T-helper 2 cell treated with Interferon-gamma antibody and Interleukin-4, amounts not matched to agents 100 ng/mL and 5 ng/mL, for 36 hours (primary cell): ENCODE data around the gene FLOT1. TPM values are rescaled to one million over a fixed set of nuclear protein-coding genes. Genes with fewer than 3 reads are reported as not detected.

Source experiments
- intact Hi-C: fragments of 100-400 bp; cut with micrococcal nuclease; formaldehyde crosslinking; loops from one replicate; pipeline ENCODE4 v1.15.1; 2023
- total RNA-seq: library from RNA; stranded (reverse); gene quantifications from 2 replicates; pipeline ENCODE4 v1.2.3, GENCODE V29; 2022

Gene FLOT1, protein sequence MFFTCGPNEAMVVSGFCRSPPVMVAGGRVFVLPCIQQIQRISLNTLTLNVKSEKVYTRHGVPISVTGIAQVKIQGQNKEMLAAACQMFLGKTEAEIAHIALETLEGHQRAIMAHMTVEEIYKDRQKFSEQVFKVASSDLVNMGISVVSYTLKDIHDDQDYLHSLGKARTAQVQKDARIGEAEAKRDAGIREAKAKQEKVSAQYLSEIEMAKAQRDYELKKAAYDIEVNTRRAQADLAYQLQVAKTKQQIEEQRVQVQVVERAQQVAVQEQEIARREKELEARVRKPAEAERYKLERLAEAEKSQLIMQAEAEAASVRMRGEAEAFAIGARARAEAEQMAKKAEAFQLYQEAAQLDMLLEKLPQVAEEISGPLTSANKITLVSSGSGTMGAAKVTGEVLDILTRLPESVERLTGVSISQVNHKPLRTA
- 126 and 132 TPM in 2 replicates for total RNA-seq

GRCh38 chr6:30742316-30743098, at the start of gene FLOT1:
TSS of gene FLOT1 (minus strand) at chr6:30742687. CDS start at chr6:30742189, 498 bp downstream.
- intact Hi-C loops, result loop anchor here (5.0 kb wide), 3 partner anchors 70 to 530 kb away; partner anchors contain the start of gene TRIM26

DNA sequence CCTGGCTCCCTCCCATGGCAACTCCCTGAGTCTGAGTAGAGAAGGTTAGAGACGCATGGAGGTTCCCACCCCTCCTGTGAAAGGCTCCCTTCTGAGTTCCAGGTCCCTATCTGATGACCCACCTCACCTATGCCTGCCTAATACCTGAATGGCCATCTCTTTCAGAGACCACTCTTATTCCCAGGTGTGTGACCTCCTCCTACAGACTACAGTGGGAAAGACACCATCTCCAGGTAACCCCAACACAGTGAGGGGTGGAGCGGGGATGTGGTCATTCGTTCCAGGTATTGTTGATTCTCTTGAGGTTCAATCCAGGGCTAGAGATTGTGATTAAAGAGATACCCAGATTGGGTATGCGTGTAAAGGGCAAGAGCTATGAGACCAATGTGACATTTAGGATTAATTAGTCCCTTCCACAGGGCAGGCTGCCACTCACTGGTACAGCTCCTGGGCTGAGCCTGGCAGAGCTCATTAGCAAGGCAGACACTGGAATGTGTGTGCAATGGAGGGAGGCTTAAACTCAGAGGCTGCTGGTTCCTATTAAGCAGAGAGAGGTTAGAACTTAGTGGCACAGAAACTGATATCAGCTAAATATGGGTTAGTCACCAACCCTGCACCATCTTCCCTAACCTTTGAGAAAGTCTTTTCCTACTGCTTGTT, 48.4 kb upstream of the FLOT1 start:
- intact Hi-C loops, result no loop called here

GRCh38 chr6:30789606-30790005, 47.1 kb upstream of the FLOT1 start:
- intact Hi-C loops, result no loop called here

GRCh38 chr6:30787954-30788353, 45.5 kb upstream of the FLOT1 start:
- intact Hi-C loops, result loop anchor here (1.0 kb wide), 1 partner anchor 44 kb away; the partner anchor contains the start of gene IER3

DNA sequence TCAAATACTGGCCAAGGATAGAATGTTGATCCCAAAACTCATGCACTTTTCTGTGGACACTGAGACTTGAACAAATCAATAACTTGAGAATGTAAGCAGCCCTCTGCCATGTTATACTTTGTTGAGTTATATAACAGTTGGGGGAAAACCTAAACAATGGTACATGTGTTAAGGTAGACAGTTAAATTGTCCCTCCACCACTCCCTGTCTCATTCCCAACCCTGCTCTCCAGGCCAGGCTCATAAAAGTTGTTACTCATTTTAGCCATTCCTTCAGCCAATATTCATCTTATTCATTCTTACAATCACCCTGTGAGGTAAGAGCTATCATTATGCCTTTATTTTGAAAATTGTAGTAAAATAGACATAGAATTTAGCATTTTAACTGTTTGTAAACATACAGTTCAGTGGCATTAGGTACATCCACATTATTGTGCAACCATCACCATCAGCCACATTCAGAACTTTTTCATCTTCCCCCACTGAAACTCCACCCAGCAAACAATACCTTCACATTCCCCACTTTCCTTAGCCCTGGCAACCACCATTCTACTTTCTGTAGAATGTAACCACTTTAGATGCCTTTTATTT, 40.0 kb upstream of the FLOT1 start:
- intact Hi-C loops, result no loop called here

DNA sequence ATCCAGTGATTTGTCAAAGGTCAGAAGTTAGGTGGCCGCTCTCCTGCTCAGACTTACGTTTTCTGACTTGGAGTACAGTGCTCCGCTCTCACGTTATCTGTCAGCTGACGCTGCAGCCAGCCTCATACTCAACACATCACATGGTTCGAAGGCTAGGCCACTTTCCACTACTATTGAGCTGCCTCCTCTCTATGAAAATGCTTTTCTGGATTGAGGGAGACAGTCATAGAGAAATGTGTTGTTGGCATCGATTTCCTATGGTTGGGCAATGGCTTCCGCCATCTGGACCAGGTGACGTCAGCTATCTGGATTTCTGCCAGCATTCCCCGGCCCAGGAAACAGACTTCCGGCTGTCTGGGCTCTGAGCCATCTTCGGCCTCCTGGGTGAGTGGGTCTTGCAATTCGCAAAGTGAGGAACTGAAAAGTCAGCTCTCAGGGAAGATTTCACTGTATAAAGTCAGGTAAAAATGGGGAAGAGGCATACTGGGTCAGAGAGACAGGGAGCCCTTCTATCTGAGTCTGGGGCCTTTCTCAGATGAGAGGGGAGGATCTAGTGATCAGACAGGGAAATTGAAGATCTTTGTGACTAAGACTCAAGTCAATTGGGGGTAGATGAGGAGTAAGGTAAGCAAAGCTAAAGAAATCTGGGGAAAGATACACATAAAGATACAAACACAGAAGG, 39.4 kb upstream of the FLOT1 start:
- intact Hi-C loops, result no loop called here

- intact Hi-C loops, result no loop called here
These were observed 38.9 kb upstream of the FLOT1 start for GRCh38 chr6:30781395-30781742.

DNA sequence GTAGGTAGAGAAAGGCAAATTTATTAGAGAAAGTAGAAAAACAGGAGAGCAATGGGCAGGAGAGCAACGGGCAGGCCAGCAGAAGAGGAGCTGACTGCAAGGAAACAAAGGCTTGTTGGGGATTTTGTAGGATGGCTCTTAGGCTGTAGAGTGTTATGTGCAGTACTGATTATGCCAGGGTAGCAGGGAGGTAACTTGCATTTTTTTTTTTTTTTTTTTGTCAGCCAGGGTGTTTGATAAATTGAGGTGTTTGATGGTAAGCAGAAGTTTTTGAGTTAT, 38.1 kb upstream of the FLOT1 start:
- intact Hi-C loops, result no loop called here

GRCh38 chr6:30779850-30780641, 37.6 kb upstream of the FLOT1 start:
- intact Hi-C loops, result no loop called here

- intact Hi-C loops, result no loop called here
These were observed 35.6 kb upstream of the FLOT1 start for GRCh38 chr6:30778001-30778635.

DNA sequence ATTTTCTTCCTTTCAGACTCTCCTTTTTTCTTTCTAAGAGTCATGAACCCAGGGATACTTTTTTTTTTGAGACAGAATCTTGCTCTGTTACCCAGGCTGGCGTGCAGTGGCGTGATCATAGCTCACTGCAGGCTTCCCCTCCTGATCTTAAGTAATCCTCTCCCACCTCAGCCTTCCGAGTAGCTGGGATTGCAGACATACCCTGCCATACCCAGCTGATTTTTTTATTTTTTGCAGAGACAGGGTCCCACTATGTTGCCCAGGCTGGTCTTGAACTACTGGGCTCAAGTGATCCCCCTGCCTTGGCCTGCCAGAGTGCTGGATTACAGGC, 34.6 kb upstream of the FLOT1 start:
- intact Hi-C loops, result no loop called here

DNA sequence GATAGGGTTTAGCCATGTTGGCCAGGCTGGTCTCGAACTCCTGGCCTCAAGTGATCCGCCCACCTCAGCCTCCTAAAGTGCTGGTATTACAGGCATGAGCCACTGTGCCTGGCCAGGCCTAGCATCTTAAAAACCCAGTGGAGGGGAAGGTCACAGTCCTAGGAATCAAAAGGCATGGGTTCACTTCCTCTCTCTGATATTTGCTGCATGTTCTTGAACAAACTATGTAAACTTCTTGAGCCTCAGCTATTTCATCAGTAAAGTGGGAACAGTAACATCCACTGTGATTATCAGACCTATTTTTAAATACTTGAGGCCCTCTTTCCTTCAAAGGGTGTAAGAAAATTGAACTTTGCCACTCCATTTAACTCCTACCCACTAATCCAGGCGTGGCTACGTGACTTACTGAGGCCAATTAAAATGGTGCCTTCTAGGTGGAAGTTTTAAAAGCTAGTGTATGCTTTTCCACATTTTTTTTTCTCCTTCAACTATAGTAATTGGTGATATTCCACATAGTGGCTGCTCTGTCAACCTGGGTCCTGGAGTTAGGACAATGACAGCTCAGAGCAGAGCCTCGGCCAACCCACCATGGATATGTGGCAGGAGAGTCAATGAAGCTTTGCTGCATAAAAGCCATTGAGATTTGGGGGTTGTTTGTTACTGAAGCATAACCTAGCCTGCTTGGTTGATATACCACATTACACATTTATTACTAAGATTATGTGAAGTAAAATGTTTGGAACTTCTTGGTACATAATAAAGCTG, 34.1 kb upstream of the FLOT1 start:
- intact Hi-C loops, result no loop called here

DNA sequence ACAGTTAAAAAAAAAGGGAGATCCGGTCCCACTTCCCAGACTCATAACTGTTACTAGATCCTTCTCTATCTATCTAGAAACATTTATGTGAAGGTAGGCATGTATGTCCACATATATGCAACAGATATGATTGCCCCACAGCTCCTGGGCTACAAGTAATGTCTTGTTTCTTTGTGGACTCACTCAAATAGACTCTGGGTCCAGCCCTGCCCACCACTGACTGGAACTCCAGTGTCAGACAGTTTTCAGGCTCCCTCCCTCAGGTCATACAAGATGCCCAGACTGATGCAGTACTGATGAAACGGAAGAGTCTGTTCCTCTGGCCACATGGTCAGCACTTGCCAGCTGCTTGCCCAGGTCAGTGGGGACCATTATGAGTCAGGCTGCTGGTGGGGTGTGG, 32.6 kb upstream of the FLOT1 start:
- intact Hi-C loops, result no loop called here

- intact Hi-C loops, result no loop called here
These were observed 32.2 kb upstream of the FLOT1 start for GRCh38 chr6:30774701-30775100.

DNA sequence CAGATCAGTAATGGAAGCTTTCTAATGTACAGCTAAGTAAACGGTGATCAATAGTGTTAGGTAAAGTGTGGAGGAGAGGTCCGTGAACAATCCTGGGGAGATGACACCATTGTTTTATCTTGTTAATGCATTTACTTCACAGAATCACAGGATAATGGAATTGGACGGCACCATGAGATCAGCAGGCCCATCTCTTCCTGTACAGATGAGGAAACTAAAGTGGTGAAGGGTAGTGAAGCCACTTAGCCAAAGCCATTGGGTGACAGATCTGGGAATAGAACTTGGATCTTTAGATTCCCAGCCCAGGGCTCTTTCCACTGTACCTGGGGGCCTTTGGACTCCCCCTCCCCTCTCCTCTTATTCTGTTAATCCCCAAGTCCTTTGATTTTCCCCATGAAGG, 28.1 kb upstream of the FLOT1 start:
- intact Hi-C loops, result no loop called here

DNA sequence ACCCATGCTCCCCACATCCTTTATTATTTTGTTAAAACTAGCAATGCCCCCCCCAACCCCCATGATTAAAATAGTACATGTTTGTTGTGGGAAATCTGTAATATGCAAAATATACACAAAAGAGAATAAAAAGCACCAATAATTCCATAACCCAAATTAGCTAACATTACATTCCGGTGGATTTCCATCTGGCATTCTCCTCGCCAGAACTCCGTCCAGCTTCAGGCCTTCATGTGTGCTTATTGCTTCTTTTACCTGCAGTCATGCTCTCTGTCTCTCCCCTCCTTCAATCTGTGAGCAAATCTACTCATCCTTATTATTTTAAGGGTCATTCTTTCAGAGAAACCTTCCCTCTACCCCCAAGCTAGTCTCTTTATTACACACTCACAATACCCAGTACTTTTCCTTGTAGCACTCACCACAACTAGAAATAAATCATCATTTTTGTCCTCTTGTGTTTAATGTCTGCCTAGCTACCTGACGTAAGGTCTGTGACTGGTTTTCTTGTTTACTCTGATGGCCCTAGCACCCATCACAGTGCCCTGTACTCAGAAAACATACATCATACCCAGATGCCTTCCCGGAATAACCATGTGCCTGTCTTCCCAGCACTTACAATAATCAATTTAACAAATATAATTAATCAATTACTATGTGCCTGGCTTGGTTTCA, 27.5 kb upstream of the FLOT1 start:
- intact Hi-C loops, result loop anchor here (1.0 to 2.0 kb wide), 2 partner anchors 26 to 45 kb away; partner anchors contain the start of gene IER3

DNA sequence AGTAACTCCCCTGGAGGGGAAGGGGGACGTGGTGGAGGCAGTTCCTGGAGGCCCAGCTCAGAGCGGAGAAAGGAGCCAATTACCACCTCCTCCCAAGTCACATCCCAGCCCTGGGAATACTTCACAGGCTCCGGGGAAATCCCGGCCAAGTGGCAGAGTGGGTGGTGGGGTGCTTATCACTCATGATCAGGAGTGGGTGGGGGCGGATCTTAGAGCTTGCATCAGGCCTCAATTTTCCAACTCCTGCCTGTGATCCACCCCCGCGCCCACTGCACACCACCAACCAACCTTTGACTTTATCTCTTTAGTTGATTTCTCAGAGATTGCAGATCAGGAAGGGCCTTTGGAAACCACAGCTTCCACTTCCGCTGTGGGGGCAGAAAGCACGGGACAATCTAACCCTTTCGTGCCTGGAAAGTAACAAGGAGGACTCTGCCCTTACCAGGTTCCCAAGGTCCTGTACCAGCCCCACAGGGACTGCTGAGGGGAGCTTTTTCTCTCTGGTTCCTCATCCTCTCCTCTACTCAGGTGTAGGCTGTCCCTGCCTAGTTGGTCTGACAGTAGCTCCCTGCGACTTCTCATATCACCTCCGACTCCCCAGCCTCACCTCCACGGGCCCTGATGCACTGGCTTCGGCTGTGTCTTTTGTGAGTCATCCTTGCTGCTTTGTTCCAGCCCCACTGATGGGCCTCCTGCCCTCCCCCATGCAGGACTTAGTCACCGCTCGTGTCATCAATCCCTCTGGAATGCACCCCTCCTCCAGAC, 26.8 kb upstream of the FLOT1 start:
- intact Hi-C loops, result loop anchor here (1.0 to 2.0 kb wide), 2 partner anchors 25 to 46 kb away; partner anchors contain the start of gene IER3

DNA sequence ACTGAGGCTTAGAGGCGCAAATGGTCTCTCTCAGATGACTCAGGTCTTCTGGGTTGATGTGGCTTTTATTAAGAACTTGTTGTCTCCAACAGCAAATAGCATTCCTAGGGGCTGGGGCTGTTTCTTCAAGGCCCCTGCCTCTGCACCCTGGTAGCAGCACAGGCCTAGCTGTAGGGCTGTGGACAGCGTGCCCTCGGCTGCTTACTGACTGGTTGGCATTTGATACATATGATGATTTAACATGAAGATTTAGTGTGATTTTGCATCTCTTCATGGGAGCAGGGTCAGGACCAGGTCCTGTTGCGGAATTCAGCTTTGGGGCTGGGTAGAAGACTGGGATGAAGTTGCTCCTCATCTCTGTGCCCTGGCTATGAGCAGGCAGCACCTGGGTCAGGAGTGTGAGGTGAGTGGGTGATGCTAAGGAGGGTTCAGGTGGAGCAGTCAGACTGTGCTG, 26.2 kb upstream of the FLOT1 start:
- intact Hi-C loops, result loop anchor here (1.0 to 2.0 kb wide), 2 partner anchors 24 to 46 kb away; partner anchors contain the start of gene IER3
